ENCODE results near the gene ZIM2. TPM values are rescaled to one million over a fixed set of nuclear protein-coding genes. Genes with fewer than 3 reads are reported as not detected.

The ZIM2 gene
- total and polyA plus RNA-seq, 12 donors: 0.24 to 28.1 (median 4.6) TPM

DNA sequence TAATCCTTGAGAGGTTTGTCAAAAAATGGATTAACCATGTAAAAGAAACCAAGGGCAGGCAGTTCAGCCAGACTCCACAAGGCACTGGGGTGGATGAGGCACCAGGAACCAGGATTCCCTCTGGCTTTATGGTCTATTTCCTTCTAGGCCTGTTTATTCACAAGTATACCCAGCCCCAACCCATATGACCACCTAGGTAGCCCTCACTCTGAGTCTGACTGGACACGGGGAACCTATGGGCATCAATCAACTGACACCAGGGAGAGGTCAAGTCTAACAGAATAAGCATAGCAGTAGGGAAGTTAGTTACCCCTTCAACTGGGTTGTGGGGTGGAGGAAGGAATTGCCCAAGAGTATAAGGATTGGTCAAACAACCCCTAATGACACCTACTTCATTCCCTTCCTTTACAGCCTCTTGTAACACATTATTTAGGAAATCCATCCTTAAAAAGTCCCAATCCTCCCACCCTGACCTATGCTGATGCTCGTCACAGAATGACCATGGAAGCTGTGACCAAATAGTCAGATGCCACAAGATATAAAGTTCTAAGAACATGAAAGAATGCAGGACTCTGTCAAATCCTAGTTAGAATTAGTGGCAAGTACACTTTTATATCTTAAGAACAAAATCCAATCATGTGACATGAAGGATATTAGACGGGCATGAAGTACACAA, 31.7 kb downstream of the ZIM2 start:
- Histone ChIP-seq H3K27me3 (no peaks in the 10 kb centered on the region), H3K4me1 (replicated peaks in 1 of 2) (no peaks in the 10 kb centered on the region), H3K9me3 (replicated peaks in 1 of 3) (no peaks in the 10 kb centered on the region), H3K27ac (no peak overlapping the region), H3K36me3 (replicated peaks in 1 of 2) (peaks cover 0 to 5% of the 10 kb centered on the region in 2 donors), H3K4me3 (no peak overlapping the region)
- TF ChIP-seq, protein P1, sequence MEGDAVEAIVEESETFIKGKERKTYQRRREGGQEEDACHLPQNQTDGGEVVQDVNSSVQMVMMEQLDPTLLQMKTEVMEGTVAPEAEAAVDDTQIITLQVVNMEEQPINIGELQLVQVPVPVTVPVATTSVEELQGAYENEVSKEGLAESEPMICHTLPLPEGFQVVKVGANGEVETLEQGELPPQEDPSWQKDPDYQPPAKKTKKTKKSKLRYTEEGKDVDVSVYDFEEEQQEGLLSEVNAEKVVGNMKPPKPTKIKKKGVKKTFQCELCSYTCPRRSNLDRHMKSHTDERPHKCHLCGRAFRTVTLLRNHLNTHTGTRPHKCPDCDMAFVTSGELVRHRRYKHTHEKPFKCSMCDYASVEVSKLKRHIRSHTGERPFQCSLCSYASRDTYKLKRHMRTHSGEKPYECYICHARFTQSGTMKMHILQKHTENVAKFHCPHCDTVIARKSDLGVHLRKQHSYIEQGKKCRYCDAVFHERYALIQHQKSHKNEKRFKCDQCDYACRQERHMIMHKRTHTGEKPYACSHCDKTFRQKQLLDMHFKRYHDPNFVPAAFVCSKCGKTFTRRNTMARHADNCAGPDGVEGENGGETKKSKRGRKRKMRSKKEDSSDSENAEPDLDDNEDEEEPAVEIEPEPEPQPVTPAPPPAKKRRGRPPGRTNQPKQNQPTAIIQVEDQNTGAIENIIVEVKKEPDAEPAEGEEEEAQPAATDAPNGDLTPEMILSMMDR (IDR thresholded peaks at IDR 0.05): no peak
- no peak for TF ChIP-seq POLR2A (IDR thresholded peaks at IDR 0.05)
- 80 to 96% (median 82%) methylated on average over 3 of the region's 3 CpGs for WGBS, 4 donors
- intact Hi-C loops (cut with DNase I): no loop called here
- no peak for DNase-seq

DNA sequence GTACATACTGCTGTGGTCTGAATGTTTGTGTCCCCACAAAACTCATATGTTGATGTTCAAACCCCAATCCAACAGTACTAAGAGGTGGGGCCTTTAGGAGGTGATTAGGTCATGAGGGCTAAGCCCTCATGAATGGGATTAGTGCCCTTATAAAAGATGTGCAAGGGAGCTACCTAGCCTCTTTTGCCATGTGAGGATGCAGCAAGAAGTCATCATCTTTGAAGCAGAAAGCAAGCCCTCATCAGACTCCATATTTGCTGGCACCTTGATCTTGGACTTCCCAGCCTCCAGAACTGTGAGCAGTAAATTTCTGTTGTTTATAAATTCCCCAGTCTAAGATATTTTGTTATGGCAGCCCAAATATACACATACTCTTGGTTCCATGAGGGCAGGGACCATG, 33.9 kb downstream of the ZIM2 start:
- no peaks in the 10 kb centered on the region for H3K4me1 ChIP-seq (replicated peaks in 1 of 2)
- H3K27me3 ChIP-seq: no peaks in the 10 kb centered on the region
- H3K4me3 ChIP-seq: no peak overlapping the region
- H3K36me3 ChIP-seq (replicated peaks in 1 of 2): no peaks in the 10 kb centered on the region
- DNase-seq: no peak
- TF ChIP-seq POLR2A (IDR thresholded peaks at IDR 0.05): no peak
- TF ChIP-seq, protein P1 (IDR thresholded peaks at IDR 0.05): no peak
- H3K27ac ChIP-seq: no peak overlapping the region
- intact Hi-C loops (cut with DNase I): no loop called here
- H3K9me3 ChIP-seq (replicated peaks in 1 of 3): no peaks in the 10 kb centered on the region

DNA sequence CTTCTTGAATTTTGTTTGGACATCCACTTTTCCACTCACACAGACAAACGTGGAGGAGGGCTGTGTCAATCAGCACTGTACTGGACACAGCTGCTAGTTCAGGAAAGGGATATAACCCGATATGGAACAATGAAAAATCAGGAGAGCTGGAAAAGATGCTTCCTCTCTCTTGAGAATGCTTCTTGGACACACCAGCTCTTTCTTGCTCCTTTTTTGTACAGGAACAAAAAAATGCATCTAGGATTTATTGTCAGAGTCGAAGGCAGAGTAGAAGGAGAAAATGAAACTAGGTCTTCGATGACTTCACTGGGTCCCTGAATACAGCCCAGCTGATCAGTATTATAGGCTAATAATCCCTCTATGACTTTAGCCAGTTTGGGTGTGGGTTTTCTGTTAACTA, 62.2 kb downstream of the ZIM2 start:
- Histone ChIP-seq H3K27ac (no peak overlapping the region), H3K4me1 (replicated peaks in 1 of 2) (no peaks in the 10 kb centered on the region), H3K9me3 (replicated peaks in 1 of 3) (no peaks in the 10 kb centered on the region), H3K36me3 (replicated peaks in 1 of 2) (no peaks in the 10 kb centered on the region), H3K27me3 (no peaks in the 10 kb centered on the region), H3K4me3 (no peak overlapping the region)
- no peak for DNase-seq
- TF ChIP-seq POLR2A (IDR thresholded peaks at IDR 0.05): no peak
- TF ChIP-seq, protein P1 (IDR thresholded peaks at IDR 0.05): no peak
- intact Hi-C loops (cut with DNase I): no loop called here
- WGBS, 4 donors: 75 to 90% (median 86%) methylated on average over 4 of the region's 4 CpGs

DNA sequence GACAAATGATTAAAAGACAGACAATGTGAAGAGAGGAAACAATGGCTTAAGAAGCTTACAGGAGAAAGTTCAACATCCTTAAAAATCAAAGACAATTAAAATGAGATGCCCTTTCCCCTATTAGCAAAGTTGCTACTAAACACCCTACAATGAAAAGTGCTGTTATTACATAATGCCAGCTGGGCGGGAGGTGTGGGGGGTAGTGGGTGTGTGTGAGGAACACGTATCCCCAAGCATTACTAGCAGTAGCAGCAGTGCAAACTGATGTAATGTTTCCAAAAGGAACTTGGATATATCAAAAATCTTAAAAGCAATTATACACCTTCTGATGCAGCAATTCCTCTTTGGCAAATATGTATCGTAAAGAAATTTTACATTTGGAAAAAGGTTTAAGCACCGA, 70.9 kb downstream of the ZIM2 start:
- Histone ChIP-seq H3K4me3 (no peak overlapping the region), H3K36me3 (replicated peaks in 1 of 2) (no peaks in the 10 kb centered on the region), H3K27ac (no peak overlapping the region), H3K27me3 (no peaks in the 10 kb centered on the region), H3K9me3 (replicated peaks in 1 of 3) (no peaks in the 10 kb centered on the region), H3K4me1 (replicated peaks in 1 of 2) (peaks cover 4 to 5% of the 10 kb centered on the region in 2 donors)
- no peak for DNase-seq
- 93 to 97% (median 94%) methylated on average over 4 of the region's 4 CpGs for WGBS, 4 donors
- intact Hi-C loops (cut with DNase I): no loop called here
- TF ChIP-seq POLR2A (IDR thresholded peaks at IDR 0.05): no peak
- TF ChIP-seq, protein P1 (IDR thresholded peaks at IDR 0.05): no peak

All from adrenal gland (tissue), 12 donors.